Astrocyte (in vitro differentiated cells and primary cell): ENCODE results near the gene HSPB1. TPM values are rescaled to one million over a fixed set of nuclear protein-coding genes. Genes with fewer than 3 reads are reported as not detected.
A peak's percentile ranks its signal among the peaks of the same experiment; 100 is the strongest.

ENCODE experiments used
- DNase-seq: peaks from one replicate; pipeline ENCODE4 v3.0.0-alpha.2; 2010; ENCODE audit warnings: low read depth
- FAIRE-seq: peaks from 2 replicates; lab custom pipeline; 2011; peaks lifted over from hg19 to GRCh38; lab: Jason Lieb, UNC
- H2AFZ ChIP-seq: 2 replicates; pipeline ENCODE4 v1.6.0; 2012; ENCODE audit warnings: low read depth, low read length, inconsistent platforms
- H3K27ac ChIP-seq: 2 replicates; pipeline ENCODE4 v1.5.1; 2011; ENCODE audit warnings: low read depth, low read length, inconsistent platforms
- H3K27me3 ChIP-seq: 2 replicates; pipeline ENCODE4 v1.6.0; 2011; ENCODE audit warnings: low read length, inconsistent platforms; ENCODE audit not compliant: insufficient read depth
- H3K36me3 ChIP-seq: 2 replicates; pipeline ENCODE4 v1.5.1; 2011; ENCODE audit warnings: low read length, inconsistent platforms; ENCODE audit not compliant: insufficient read depth
- H3K4me1 ChIP-seq: 2 replicates; pipeline ENCODE4 v1.5.1; 2011; ENCODE audit warnings: low read length, inconsistent platforms; ENCODE audit not compliant: insufficient read depth
- H3K4me2 ChIP-seq: 2 replicates; pipeline ENCODE4 v1.6.0; 2012; ENCODE audit warnings: low read length, inconsistent platforms
- H3K4me3 ChIP-seq: 2 replicates; pipeline ENCODE4 v1.5.1; 2011; ENCODE audit warnings: low read depth, mild to moderate bottlenecking, low read length, inconsistent platforms; ENCODE audit not compliant: insufficient read depth
- H3K79me2 ChIP-seq: 2 replicates; pipeline ENCODE4 v1.6.0; 2012; ENCODE audit warnings: mild to moderate bottlenecking, low read length, inconsistent platforms; ENCODE audit not compliant: insufficient read depth
- H3K9ac ChIP-seq: 2 replicates; pipeline ENCODE4 v1.6.0; 2012; ENCODE audit warnings: mild to moderate bottlenecking, low read length, inconsistent platforms
- H3K9me3 ChIP-seq: 2 replicates; pipeline ENCODE4 v1.5.1; 2012; ENCODE audit warnings: low read depth, mild to moderate bottlenecking, low read length, inconsistent platforms; ENCODE audit not compliant: insufficient read depth
- H4K20me1 ChIP-seq: 2 replicates; pipeline ENCODE4 v1.6.0; 2012; ENCODE audit warnings: low read length, inconsistent platforms; ENCODE audit not compliant: insufficient read depth
- H3K27ac Mint-ChIP-seq: one replicate; pipeline ENCODE4 v1.8.0; 2021; ENCODE audit warnings: mild to moderate bottlenecking, mixed read lengths; ENCODE audit not compliant: unreplicated experiment
- H3K27me3 Mint-ChIP-seq: one replicate; pipeline ENCODE4 v1.8.0; 2021; ENCODE audit warnings: low read depth, mixed read lengths; ENCODE audit not compliant: unreplicated experiment
- H3K36me3 Mint-ChIP-seq: one replicate; pipeline ENCODE4 v1.8.0; 2021; ENCODE audit warnings: low read depth, mixed read lengths; ENCODE audit not compliant: unreplicated experiment
- H3K4me1 Mint-ChIP-seq: one replicate; pipeline ENCODE4 v1.8.0; 2021; ENCODE audit warnings: low read depth, mixed read lengths; ENCODE audit not compliant: unreplicated experiment
- H3K4me3 Mint-ChIP-seq: one replicate; pipeline ENCODE4 v1.8.0; 2021; ENCODE audit warnings: mild to moderate bottlenecking, moderate library complexity, mixed read lengths; ENCODE audit not compliant: unreplicated experiment
- H3K9me3 Mint-ChIP-seq: one replicate; pipeline ENCODE4 v1.8.0; 2021; ENCODE audit warnings: mild to moderate bottlenecking, mixed read lengths; ENCODE audit not compliant: unreplicated experiment
- CTCF ChIP-seq: IDR thresholded peaks from 2 replicates; pipeline ENCODE4 v1.5.1; 2011; ENCODE audit warnings: low read depth, mild to moderate bottlenecking, inconsistent platforms, low read length, moderate library complexity; ENCODE audit not compliant: insufficient read depth
- EZH2 ChIP-seq: IDR thresholded peaks from 2 replicates; pipeline ENCODE4 v1.6.1; 2012; ENCODE audit warnings: mild to moderate bottlenecking, low read length, inconsistent platforms; ENCODE audit not compliant: insufficient read depth
- total RNA-seq: library from RNA; stranded (reverse); gene quantifications from 2 replicates; pipeline ENCODE4 v1.2.1, GENCODE V29; 2021

The HSPB1 gene
- total RNA-seq, 1 donor from 2014 or later = 933 TPM

GRCh38 chr7:76315364-76315763 lies 12.9 kb downstream of the HSPB1 start:
- H3K9me3 ChIP-seq = no peaks in the 10 kb centered on the region
- no peaks in the 10 kb centered on the region for H3K27me3 ChIP-seq
- Mint-ChIP-seq H3K27me3 (no peaks in the 10 kb centered on the region), H3K36me3 (peaks cover 2% of the 10 kb centered on the region), H3K4me3 (no peak overlapping the region), H3K9me3 (peaks cover 2% of the 10 kb centered on the region), H3K27ac (no peak overlapping the region), H3K4me1 (peaks cover 13% of the 10 kb centered on the region)
- no peak overlapping the region for H3K27ac ChIP-seq
- peaks cover 17% of the 10 kb centered on the region for H3K4me1 ChIP-seq
- no peak for DNase-seq
- TF ChIP-seq CTCF = no peak
- TF ChIP-seq EZH2 = no peak
- no peak overlapping the region for H3K4me3 ChIP-seq
- FAIRE-seq = no peak
- no peaks in the 10 kb centered on the region for H3K36me3 ChIP-seq
- no peak overlapping the region for H3K4me2 ChIP-seq
- no peaks in the 10 kb centered on the region for H3K79me2 ChIP-seq
- H2AFZ ChIP-seq = no peak overlapping the region
- H4K20me1 ChIP-seq = peaks cover 7% of the 10 kb centered on the region
- H3K9ac ChIP-seq = no peak overlapping the region

- Histone ChIP-seq H3K36me3 (peaks cover 4% of the 10 kb centered on the region), H3K4me2 (peak overlapping the region; percentile 85), H3K9ac (peak overlapping the region; percentile 82), H3K9me3 (no peaks in the 10 kb centered on the region), H3K27me3 (no peaks in the 10 kb centered on the region), H3K4me1 (peaks cover 17% of the 10 kb centered on the region), H3K4me3 (peak overlapping the region; percentile 66), H3K79me2 (peaks cover 11% of the 10 kb centered on the region), H2AFZ (peak overlapping the region; percentile 82), H4K20me1 (peaks cover 18% of the 10 kb centered on the region), H3K27ac (peak overlapping the region; percentile 74)
- TF ChIP-seq CTCF (no peak), EZH2 (no peak)
- no peaks in the 10 kb centered on the region for H3K27me3 Mint-ChIP-seq
- H3K4me3 Mint-ChIP-seq = peak overlapping the region; percentile 87
- no peak for DNase-seq
- peaks cover 5% of the 10 kb centered on the region for H3K36me3 Mint-ChIP-seq
- no peak for FAIRE-seq
- H3K9me3 Mint-ChIP-seq = peaks cover 2% of the 10 kb centered on the region
- H3K27ac Mint-ChIP-seq = peak overlapping the region; percentile 99
- peaks cover 16% of the 10 kb centered on the region for H3K4me1 Mint-ChIP-seq
Measured at GRCh38 chr7:76316984-76317781, 14.7 kb downstream of the HSPB1 start.
